HL-60 (cell line): ENCODE data around the gene SCAMP2.
"Not testable (repeated sequence)": the region's sequence is repeated elsewhere in the genome, so short reads cannot be mapped to it uniquely, and the experiment has no call there.

ENCODE experiments used
- POLR2AphosphoS5 ChIP-seq: IDR thresholded peaks from 2 replicates; pipeline ENCODE4 v1.6.1; 2012; ENCODE audit warnings: low read depth
- SPI1 ChIP-seq: IDR thresholded peaks from 2 replicates; pipeline ENCODE4 v1.6.1; 2012; ENCODE audit warnings: low read depth, mild to moderate bottlenecking, borderline replicate concordance
- TF ChIP-seq, protein P1 (sequence below): IDR thresholded peaks from one replicate; pipeline ENCODE4 v1.5.1; 2011; ENCODE audit warnings: low read length, control low read depth, inconsistent platforms; ENCODE audit not compliant: insufficient read depth

DNA sequence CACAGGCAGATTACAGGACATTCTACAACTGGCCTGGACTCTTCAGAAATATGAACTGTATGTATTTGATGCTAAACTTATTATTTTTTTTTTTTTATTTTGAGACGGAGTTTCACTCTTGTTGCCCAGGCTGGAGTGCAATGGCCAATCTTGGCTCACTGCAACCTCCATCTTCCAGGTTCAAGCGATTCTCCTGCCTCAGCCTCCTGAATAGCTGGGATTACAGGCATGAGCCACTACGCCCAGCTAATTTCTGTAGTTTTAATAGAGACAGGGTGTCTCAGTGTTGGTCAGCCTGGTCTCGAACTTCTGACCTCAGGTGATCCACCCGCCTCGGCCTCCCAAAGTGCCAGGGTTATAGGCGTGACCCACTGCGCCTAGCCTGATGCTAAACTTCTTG, 40.6 kb upstream of the SCAMP2 start:
- TF ChIP-seq, protein P1, sequence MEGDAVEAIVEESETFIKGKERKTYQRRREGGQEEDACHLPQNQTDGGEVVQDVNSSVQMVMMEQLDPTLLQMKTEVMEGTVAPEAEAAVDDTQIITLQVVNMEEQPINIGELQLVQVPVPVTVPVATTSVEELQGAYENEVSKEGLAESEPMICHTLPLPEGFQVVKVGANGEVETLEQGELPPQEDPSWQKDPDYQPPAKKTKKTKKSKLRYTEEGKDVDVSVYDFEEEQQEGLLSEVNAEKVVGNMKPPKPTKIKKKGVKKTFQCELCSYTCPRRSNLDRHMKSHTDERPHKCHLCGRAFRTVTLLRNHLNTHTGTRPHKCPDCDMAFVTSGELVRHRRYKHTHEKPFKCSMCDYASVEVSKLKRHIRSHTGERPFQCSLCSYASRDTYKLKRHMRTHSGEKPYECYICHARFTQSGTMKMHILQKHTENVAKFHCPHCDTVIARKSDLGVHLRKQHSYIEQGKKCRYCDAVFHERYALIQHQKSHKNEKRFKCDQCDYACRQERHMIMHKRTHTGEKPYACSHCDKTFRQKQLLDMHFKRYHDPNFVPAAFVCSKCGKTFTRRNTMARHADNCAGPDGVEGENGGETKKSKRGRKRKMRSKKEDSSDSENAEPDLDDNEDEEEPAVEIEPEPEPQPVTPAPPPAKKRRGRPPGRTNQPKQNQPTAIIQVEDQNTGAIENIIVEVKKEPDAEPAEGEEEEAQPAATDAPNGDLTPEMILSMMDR = not testable (repeated sequence)
- not testable (repeated sequence) for TF ChIP-seq POLR2AphosphoS5, SPI1
